ENCODE measurements around the gene CREB5.
"Not testable (repeated sequence)": the region's sequence is repeated elsewhere in the genome, so short reads cannot be mapped to it uniquely, and the experiment has no call there.

The CREB5 gene

DNA sequence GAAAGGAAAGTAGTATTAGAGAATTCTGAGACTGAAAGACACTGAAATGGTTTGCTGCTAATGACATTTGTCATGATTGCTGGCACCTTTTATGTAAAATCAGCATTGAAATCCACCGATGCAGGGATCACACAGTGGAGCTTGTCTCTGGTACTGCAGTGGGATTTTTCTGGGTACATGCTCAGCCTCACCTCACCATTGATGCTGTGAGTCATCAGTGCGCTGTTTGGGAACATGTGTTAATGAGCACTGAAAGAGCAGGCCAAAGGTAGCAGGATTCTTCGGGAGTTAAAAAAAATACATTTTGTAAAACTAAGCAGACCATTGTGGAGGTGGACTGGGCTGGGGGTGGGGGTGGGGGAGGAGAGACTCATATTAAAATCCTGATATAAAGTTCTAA is 174.9 kb downstream of the CREB5 start:
- no peak for DNase-seq

DNA sequence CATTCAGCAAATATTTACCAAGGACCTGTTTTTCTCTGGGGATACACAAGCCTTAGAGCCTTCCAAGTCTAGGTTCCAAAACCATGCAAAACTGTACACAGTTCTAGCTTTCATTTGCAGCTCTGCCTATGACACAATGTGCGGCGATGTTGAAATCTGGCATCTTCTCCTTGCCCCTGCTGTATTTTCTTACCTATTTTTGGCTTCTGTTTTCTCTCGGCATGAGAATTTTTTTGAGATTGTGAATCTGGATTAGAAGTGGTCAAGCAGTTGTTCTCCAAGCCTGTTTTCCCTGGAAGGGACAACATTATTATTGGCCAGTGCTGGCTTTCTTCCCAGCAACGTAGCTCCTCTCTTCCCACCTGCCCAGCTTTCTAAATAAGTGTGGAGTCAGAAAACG is 176.3 kb downstream of the CREB5 start:
- no peak for DNase-seq

DNA sequence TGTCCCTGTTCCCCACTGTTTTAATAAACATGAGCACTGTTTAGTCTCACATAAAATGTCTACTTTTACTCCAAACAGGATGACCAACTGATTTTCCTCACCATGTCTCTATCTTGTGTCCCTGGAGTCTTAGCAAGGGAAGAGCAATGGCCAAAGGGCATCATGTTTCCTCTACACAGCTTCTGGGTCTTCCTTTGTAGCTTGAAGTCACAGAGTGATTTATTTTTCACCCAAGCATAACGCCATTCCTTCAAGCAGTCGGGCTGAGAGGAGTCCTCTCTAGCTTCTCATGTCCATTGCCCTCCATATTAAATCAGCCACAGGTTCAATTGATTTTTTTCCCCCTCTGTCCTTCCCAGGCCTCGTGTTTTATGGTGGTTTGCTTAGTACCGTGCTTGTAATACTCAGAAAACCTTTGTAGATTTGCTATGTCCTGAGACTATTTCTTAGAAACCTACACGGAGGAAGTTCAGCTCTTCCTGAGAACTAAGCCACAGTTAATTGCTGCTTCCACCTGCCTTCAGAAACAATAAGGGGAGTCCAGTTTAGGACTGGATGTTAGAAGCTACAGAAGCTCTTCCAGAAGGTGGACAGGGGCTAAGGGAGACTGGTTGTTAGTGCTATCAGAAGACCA is 178.8 kb downstream of the CREB5 start:
- no peak for DNase-seq

DNA sequence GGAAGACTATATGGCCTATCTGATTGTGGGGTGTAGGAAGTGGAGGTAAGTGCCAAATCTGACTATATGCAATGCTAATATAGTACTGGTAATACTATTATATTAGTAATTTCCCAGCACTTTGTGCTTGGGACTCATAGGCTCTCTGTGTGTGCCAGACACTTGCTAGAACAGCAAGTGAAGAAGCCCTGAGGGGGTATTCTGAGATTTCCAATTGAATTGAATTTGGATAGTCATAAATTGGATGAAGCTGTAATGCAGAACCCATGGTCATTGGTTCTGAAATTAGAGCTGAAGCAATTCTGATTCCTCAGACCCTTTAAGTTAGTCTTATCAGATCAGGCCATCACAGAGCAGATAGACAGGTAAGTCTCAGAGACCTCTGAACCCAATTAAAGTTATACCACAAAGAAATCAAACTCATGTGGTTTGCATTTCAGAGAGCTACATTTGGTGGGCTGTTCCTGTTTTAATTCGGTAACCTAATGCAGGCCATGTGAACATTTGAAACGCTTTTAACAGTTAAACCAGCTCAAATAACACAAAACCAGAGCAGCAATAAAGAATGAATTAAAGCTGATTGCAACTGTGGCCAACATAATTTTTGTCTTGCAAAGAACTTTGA is 179.5 kb downstream of the CREB5 start:
- no peak for DNase-seq

DNA sequence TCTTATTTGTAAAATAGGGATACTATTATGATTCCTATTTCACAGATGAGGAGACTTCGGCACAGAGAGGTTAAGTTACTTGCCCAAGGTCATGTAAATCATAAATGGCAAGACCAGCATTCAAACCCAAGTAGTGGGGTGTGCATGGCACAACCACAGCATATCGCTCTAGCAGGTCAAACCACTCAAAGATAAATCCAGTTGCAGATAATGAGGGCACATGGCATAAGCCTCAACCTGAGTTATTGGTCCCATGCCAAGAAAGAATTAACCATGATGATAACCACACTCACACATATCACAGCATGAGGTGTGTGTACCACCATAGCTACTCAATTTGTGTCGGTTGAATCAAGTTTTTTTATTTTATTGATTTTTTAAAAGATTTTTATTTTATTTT is 180.5 kb downstream of the CREB5 start:
- DNase-seq, result no peak

DNA sequence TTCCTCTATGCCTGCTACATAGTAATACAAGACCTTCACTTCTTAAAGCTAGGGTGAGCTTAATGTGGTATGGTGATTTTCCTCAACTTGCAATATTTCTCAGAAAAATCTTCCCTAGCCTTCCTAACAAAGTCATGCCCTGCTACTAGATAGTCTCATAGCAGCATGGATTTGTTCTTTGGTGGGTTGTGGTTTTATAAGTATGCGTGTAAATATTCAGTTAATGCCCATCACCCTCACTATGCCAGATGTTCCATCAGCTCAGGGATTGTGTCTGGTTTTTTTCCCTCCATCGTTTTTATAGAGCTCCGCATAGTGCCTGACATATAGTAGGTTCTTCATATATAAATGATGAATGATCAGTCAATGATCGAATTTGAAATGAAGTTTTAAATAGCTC is 182.8 kb downstream of the CREB5 start:
- no peak for DNase-seq

DNA sequence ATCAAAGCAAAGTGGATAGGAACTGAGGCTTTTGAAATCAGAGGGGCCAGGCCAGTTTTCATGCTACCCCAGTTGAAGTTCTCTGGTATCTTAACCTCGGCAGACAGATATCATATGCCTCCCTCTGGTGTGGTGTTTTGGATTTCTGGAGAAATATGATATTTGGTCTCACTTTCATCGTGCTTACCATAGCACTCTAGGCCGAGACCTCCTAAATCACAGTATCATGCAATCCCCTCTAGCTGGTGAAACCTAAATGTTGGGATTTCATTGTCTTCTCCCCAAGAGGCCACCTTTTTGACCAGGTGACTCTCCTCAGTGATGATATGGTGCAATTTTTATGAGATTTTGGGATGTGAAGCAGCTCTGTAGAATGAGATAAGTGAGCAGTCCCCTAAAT is 183.5 kb downstream of the CREB5 start:
- DNase-seq, result no peak

DNA sequence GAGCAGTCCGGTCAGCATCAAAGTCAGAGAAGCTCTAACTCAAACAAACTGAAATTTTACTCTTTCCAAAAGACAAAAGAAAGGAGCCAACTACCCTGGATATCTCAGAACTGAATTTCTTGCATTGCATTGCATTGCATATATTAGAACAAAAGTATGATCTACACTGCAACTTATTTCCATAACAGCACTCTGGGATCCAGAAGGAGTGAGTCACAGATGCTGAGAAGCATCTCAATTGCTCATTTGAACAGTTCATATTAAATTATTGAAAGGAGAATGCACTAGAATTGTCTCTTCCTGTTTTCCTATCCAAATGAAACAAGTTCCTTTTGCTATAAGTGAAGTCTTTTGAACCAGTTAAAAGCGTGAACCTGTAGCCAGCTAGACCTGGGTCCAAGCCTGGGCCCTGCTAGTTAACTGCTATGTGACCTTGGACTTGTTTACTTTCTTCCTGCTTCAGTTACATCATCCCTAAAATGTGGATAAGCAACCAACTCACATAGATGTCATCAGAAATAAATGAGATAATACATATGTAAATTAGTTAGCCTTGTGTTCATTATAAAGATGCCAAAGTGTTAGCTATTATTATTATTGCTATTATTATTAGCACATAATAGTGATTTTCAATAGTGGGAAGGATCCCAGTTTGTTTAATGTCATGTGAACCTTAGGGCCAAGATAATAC is 184.1 kb downstream of the CREB5 start:
- DNase-seq, result no peak

DNA sequence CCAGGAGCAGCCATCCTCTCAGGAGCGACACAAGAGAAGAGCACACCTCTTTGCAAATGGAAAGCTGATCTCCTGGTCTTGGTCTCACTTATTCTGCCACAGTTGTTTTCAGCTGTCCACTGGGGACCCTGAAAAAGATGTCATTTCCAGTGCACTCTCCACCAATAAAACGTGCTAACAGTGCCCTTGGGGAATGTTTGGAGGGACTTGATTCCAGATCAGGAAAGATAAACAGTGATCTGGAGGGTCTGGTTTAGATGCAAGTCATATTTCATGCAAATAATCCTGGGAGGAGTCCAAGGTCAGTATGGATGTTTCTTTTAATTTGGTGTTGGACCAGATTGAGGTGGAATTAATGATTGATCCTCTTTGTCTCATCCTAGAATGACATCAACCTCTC is 185.0 kb downstream of the CREB5 start:
- no peak for DNase-seq

DNA sequence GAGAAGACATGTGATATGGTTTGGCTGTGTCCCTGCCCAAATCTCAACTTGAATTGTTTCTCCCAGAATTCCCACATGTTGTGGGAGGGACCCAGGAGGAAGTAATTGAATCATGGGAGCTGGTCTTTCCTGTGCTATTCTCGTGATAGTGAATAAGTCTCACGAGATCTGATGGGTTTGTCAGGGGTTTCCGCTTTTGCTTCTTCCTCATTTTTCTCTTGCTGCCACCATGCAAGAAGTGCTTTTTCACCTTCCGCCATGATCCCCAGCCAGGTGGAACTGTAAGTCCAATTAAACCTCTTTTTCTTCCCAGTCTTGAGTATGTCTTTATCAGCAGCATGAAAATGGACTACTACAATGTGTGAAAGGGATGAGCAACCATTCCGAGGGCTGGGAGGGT is 185.7 kb downstream of the CREB5 start:
- peak in 1 of 2 donors; percentile 29 for DNase-seq

DNA sequence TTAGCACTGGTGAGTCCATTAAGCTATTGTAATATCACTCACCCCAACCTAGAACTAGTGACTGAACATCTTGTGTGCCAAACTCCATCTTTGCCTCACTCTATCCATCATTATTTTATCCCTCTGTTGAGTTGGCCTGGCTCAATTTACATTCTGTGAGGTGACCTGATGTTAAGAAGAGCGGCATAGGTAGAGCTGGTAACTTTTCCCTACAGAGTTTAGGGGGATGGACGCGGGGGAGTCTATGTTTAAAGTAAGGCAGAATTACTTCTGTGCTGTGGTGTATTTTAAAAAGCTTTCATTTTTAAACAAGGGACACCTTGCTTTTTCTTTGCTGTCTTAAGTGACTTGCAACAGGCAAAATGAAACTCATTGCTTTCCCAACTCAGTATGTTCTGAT is 186.3 kb downstream of the CREB5 start:
- no peak for DNase-seq

DNA sequence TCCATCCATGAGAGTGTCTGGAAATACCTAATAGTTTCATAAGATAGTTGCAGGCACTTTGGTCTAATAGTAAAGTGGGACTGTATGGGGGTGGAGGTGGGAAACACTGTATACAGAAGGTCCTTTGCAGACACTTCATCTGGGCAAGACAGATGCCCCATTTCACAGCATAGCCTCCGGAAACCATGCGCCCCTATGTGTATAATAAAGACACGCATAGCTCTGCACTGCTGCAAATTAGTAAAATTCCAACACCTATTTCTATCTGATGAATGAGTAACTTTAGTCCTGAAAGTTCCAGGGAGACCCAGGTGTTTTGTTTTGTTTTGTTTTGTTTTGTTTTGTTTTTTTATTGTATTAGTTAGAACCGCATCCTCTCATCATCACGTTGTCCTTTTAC is 187.1 kb downstream of the CREB5 start:
- no peak for DNase-seq

DNA sequence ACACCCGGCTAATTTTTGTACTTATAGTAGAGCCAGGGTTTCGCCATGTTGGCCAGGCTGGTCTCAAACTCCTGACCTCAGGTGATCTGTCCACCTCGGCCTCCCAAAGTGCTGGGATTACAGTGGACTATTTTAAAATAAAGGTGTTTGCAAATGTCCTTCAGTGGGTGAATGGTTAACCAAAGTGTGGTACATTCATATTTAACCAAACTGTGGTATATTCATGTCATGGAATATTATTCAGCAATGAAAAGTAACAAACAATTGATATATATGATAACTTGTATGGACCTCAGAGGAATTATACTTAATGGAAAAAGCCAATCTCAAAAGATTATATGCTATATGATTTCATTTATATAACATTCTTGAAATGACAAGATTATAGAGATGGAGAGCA is 190.0 kb downstream of the CREB5 start:
- no peak for DNase-seq

DNA sequence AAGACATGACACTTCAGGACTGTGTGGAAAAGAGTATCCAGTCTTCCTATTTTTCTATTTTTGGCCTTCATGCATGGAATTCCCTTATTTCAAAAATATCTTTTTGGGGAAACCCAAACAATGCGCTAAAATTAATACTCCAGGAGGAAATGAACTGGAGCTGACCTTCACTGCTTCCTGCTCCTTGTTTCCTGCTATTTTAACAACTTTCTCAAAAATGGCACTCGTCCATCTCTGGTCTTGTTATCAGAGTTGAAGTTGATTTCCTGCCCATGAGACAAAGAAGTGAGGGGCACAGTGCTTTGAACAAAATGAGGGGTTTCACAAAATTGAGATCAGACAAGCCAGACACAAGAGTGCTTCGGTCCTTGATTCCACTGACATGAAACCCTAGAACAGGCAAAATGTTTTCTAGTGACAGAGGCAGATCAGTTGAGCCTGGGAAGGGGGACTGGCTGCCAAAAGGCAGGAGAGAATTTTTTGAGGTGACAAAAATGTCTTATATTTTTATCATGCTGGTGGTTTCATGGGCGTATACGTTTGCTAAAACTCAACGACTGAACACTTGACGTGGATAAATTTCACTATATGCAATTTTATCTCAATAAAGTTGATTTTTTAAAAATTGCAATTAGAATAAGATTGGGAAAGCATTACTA is 193.2 kb downstream of the CREB5 start:
- DNase-seq, result peak; percentile 23 to 30

DNA sequence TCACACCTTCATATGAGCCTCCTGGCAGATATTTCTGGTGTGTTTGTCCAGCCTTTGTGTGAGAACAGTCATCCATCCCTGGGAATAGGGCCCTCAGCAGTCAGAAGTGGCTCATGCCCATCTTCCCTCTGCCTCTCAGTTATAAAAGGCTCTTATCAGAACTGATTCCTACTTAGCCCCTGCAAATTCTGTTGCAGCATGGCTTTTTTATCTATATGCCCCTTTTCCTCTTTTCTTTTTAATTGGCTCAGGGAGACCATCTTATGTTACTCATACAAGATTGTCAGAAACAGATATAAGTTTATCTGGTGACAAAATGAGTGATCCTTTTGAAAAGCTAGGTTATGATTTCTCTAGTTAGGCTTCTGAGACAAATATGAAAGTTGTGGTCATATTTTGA is 194.1 kb downstream of the CREB5 start:
- no peak for DNase-seq

DNA sequence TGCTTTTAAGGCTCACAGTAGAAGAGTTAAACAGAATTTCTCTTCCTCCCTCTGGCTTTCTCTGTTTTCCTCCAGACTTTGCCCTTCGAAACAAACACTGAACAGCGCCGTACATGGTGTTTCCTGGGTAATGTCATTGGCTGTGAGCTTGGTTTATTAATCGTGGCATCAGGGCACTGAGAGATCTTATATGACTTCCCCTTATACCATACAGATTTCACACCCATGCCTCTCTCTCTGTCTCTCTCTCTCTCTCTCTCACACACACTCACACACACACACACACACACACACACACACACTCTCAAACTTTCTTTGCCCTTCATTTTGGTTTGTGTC is 195.5 kb downstream of the CREB5 start:
- DNase-seq, result no peak

DNA sequence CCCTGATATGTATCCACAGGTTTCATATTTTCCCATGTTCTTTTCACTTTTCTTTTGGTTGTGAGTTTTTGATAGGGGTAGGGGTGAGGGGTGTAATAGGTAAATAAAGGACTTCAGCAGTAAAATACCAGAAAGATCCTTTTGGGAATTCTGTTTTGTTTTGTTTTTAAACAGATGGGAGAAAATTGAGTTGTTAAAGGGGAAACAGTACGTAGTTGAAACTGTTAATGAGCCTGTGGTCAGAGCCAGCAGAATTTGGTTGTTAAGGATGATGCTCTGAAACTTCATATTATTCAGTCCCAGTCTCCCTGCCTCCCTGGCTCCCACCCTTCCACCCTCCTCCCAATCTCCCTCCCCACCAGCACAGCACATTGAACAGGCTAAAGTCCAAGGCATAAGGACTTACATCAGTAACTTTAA is 195.9 kb downstream of the CREB5 start:
- no peak for DNase-seq

DNA sequence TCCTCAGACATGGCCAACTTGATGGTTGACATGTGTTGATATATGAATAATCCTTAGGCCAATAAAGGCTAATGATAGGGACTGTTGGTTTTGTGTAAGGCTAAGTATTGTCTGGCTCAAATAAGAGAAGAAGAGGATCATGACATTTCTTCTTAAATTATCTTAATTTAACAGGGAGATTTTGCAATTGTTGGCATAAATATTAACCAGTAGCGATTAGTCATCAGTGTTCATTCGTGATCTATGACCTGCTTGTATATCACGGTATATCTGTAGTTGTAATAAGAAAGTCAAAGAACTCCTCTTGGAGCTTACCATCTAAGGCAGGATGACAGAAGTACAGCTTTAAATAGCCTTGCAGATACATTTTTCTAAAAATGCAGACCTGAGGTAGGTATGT is 196.4 kb downstream of the CREB5 start:
- no peak for DNase-seq

DNA sequence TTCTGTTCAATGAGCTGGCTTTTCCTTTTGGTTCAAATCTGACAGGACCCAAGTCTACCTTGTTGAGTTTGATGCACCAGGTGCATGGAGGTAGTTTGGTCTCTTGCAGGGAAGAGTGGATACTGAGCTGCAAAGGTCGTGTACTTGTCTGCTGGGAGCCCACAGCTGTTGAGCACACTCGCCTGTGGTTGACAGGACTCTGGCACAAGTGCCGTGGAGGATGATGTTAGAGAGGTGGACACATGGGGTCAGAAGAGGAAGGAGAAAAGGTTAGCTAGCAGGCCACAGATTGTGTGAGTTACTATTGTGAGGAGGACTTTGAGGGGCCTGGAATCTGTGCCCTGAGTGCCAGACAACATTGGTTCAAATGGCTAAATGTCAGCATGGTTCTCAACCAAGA is 197.3 kb downstream of the CREB5 start:
- DNase-seq, result no peak

DNA sequence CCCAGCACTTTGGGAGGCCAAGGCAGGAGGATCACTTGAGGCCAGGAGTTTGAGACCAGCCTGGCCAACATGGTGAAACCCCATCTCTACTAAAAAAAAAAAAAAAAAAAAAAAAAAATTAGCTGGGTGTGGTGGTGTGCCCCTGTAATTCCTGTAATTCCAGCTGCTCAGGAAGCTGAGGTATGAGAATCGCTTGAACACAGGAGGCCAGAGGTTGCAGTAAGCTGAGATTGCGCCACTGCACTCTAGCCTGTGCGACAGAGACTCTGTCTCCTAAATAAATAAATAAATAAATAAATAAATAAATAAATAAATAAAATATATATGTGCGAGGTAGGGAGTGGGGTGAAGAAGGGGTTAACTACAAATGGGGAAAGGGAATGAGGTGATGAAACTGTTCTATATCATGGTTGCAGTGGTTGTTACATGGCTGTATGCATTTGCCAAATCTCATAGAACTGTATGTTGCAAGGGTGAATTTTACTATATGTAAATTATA is 199.1 kb downstream of the CREB5 start:
- DNase-seq, result not testable (repeated sequence)

DNA sequence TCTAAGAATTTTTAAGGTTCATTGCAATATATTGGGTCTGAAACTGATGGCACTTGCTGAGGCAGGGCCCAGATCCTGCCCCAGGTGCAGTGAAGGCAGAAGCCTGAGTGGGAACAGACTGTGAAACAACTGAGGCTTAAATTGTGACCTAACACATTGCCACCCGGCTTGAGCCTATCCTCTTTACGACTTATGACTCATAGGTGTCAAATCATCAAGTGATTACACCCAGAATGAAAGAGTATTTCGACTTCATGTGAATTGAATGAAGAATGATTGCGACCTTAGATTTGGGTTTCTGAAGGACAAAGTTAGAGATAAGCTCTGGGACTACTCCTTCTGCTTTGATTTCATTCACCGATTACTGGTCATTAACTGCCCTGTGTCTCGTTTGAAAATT is 200.9 kb downstream of the CREB5 start:
- no peak for DNase-seq

DNA sequence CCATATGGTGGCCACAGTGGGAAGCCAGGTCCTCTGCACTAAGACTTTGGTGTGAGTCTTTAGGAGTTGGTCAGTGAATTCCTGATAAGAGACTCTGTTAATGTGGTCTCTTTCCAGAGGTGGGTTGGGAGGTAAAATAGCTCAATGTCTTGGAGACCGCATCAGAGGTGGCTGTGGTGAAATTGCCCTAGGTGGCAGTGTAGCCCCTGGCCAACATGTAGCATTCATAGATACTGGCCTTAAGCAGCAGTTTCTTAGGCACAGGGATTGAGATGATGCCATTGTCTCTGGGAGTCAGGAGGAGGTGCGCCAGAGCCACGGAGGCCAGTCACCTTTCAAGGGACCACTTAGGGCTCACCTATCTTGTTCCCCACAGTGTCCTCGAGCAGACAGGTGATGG is 202.8 kb downstream of the CREB5 start:
- DNase-seq, result no peak

DNA sequence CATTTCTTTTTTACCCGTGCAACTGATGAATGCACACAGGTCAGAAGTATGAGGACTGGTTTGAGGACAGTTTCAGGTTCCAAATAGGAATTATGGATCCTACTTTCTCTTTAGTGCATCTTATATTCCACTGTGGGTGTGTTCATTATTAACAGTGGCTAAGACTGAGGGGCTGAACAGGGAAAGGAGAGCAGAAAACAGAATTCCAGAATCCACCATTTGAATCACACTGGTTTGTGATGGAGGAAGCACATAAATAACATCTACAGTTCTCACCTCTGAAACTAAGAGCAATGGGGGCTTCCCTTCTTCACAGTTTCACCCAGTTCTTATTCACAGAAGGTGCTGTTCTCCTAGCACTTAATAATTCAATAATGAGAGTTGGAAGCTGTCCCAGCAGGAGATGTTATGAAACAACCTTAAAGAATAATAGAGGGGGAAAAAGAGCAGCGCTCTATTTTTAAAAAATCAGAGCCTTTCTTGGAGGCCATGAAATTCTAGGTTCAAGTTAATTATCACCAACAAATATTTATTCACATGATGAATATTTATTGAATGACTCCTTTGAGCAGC is 205.1 kb downstream of the CREB5 start:
- no peak for DNase-seq

DNA sequence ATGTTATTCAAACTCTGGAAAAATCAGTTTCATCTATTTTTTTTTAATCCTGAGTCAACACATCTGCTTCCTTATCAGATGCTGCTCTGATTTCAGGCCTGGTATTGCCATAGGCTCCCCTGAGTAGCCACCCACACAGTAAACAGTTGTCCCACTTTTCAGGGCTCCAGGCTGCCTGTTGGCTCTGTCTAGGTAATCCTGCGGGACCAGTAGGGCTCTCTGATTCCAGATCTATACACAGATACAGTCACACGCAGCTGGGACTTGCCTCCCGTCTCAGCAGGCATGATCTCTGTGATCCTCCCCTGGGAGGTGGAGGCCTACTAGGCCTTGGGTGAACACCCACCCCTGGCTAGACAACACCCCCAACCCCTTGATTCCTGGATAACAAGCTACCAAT is 206.1 kb downstream of the CREB5 start:
- no peak for DNase-seq
